IMR-90 (cell line): ENCODE data around the gene MAP2.

ENCODE experiments used
- BHLHE40 ChIP-seq: fragments of 150-350 bp; IDR thresholded peaks from 2 replicates; pipeline ENCODE4 v1.6.1; 2016; ENCODE audit warnings: mild to moderate bottlenecking, low read depth, low read length
- CHD1 ChIP-seq: IDR thresholded peaks from 2 replicates; pipeline ENCODE4 v1.6.1; 2012; ENCODE audit warnings: low read depth, low read length, improper control_type of control experiment
- MXI1 ChIP-seq: IDR thresholded peaks from 2 replicates; pipeline ENCODE4 v1.6.1; 2012; ENCODE audit warnings: low read depth, mild to moderate bottlenecking, low read length, moderate library complexity, borderline replicate concordance
- TF ChIP-seq, protein P1 (sequence below): conservative IDR thresholded peaks from 2 replicates; pipeline ENCODE4 v1.5.1; 2012; ENCODE audit warnings: mild to moderate bottlenecking, low read depth, low read length, improper control_type of control experiment
- TF ChIP-seq, protein P2 (sequence below): fragments of 150-350 bp; IDR thresholded peaks from 2 replicates; pipeline ENCODE4 v1.6.1; 2017; ENCODE audit warnings: mild to moderate bottlenecking, antibody characterized with exemption, low read length, low read depth

DNA sequence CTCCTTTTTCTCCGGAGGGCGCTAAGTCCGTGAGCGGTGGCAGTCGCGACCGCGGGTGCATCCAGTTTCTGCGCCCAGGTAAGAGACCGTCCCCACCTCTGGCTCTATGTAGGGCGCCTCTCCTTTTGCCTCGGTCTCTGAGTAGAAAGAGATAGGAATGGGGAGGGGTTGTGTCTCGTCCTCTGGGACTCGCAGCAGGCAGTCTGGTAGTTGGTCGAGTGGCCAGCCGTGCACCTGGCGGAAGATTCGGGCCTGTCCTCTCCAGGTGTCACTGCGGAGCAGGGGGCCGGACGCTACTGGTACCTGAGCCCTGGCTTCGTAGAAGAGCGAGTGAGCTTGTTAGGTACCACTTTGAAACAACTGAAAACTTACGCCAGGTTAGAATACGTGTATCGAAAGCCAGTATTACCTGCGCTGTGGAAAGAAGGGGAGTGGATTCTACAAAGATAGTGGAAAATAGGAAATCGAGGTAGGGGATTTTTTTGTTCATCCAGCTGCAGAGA, 403 bp downstream of the MAP2 start:
- TF ChIP-seq CHD1 (no peak), BHLHE40 (no peak), MXI1 (no peak)
- TF ChIP-seq, protein P1, sequence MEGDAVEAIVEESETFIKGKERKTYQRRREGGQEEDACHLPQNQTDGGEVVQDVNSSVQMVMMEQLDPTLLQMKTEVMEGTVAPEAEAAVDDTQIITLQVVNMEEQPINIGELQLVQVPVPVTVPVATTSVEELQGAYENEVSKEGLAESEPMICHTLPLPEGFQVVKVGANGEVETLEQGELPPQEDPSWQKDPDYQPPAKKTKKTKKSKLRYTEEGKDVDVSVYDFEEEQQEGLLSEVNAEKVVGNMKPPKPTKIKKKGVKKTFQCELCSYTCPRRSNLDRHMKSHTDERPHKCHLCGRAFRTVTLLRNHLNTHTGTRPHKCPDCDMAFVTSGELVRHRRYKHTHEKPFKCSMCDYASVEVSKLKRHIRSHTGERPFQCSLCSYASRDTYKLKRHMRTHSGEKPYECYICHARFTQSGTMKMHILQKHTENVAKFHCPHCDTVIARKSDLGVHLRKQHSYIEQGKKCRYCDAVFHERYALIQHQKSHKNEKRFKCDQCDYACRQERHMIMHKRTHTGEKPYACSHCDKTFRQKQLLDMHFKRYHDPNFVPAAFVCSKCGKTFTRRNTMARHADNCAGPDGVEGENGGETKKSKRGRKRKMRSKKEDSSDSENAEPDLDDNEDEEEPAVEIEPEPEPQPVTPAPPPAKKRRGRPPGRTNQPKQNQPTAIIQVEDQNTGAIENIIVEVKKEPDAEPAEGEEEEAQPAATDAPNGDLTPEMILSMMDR: no peak
- TF ChIP-seq, protein P2, sequence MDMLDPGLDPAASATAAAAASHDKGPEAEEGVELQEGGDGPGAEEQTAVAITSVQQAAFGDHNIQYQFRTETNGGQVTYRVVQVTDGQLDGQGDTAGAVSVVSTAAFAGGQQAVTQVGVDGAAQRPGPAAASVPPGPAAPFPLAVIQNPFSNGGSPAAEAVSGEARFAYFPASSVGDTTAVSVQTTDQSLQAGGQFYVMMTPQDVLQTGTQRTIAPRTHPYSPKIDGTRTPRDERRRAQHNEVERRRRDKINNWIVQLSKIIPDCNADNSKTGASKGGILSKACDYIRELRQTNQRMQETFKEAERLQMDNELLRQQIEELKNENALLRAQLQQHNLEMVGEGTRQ: no peak
